K562 (cell line): ENCODE results near the gene IL17RC. TPM values are rescaled to one million over a fixed set of nuclear protein-coding genes. Genes with fewer than 3 reads are reported as not detected.

ENCODE experiments used
- CHD2 ChIP-seq: IDR thresholded peaks from 2 replicates; pipeline ENCODE4 v1.6.1; 2011; ENCODE audit warnings: low read depth, low read length
- ELF4 ChIP-seq: fragments of 450-650 bp; formaldehyde crosslinking; IDR thresholded peaks from 2 replicates; pipeline ENCODE4 v1.4.0; 2022; ENCODE audit warnings: missing genetic modification characterization
- HMGN3 ChIP-seq: IDR thresholded peaks from 2 replicates; pipeline ENCODE4 v1.6.1; 2011; ENCODE audit warnings: borderline replicate concordance, low read depth, mild to moderate bottlenecking, mixed read lengths, low read length; ENCODE audit not compliant: insufficient read length; ENCODE audit errors: extremely low read depth
- MAZ ChIP-seq, 2 experiments: fragments of 450-650 bp in 1 of 2; sonication (generic) in 1 of 2; formaldehyde crosslinking; IDR thresholded peaks in 1 of 2; conservative IDR thresholded peaks in 1 of 2; 2 replicates each; pipeline versions ENCODE4 v1.4.0 to v1.5.0; 2020; ENCODE audit warnings: mild to moderate bottlenecking in 1 of 2, missing genetic modification reagents in 1 of 2
- NR3C1 ChIP-seq: sonication (generic); formaldehyde crosslinking; IDR thresholded peaks from 2 replicates; pipeline ENCODE4 v1.8.1; 2022; ENCODE audit warnings: missing genetic modification reagents
- POLR2AphosphoS5 ChIP-seq: IDR thresholded peaks from 2 replicates; pipeline ENCODE4 v1.6.1; 2011; ENCODE audit warnings: mild to moderate bottlenecking, low read depth, low read length, moderate library complexity; ENCODE audit not compliant: control insufficient read depth, insufficient read depth
- RB1 ChIP-seq: fragments of 450-650 bp; IDR thresholded peaks from 2 replicates; pipeline ENCODE4 v1.6.1; 2017; ENCODE audit warnings: low read depth, mild to moderate bottlenecking
- RBM25 ChIP-seq: fragments of 200-400 bp; formaldehyde crosslinking; IDR thresholded peaks from 2 replicates; pipeline ENCODE4 v1.6.1; 2018; ENCODE audit warnings: low read length, low read depth, moderate library complexity; ENCODE audit not compliant: severe bottlenecking
- SIN3A ChIP-seq, 2 experiments: fragments of 150-350 bp in 1 of 2; IDR thresholded peaks; 2 replicates each; pipeline ENCODE4 v1.6.1; 2011 to 2016; ENCODE audit warnings: borderline replicate concordance in 2 of 2, low read depth in 2 of 2, low read length in 2 of 2, mild to moderate bottlenecking in 2 of 2, moderate library complexity in 2 of 2; ENCODE audit not compliant: control insufficient read depth in 1 of 2
- SREBF2 ChIP-seq: sonication (generic); formaldehyde crosslinking; IDR thresholded peaks from 2 replicates; pipeline ENCODE4 v1.4.0; 2020; ENCODE audit warnings: mild to moderate bottlenecking, missing genetic modification reagents
- TEAD4 ChIP-seq, 2 experiments: sonication (generic) in 1 of 2; formaldehyde crosslinking in 1 of 2; IDR thresholded peaks; 2 replicates each; pipeline versions ENCODE4 v1.6.1 to v1.8.0; 2012 to 2022; ENCODE audit warnings: borderline replicate concordance in 1 of 2, inconsistent platforms in 1 of 2, low read length in 1 of 2, mild to moderate bottlenecking in 1 of 2, missing genetic modification reagents in 1 of 2
- ZNF41 ChIP-seq: fragments of 250-450 bp; sonication (Bioruptor Pico); conservative IDR thresholded peaks from 2 replicates; pipeline ENCODE4 v1.4.0; 2020; ENCODE audit warnings: mild to moderate bottlenecking
- polyA plus RNA-seq, 8 experiments: library from polyadenylated mRNA; depleted of rRNA in 4 of 8; stranded (reverse) in 5 of 8; unstranded in 3 of 8; fragments of >200 nt; fragmentation: Nextera tagmentation in 2 of 8; fragmentation: Illumina TruSeq in 1 of 8; extraction: Ambion mirVana in 2 of 8; extraction: Trizol in 1 of 8; gene quantifications; 2 replicates each; pipeline versions ENCODE4 v1.2.1 to v1.2.3, GENCODE V29; 2011 to 2014; ENCODE audit warnings: inconsistent platforms in 1 of 8, missing spikeins in 1 of 8
- total RNA-seq, 7 experiments: library from RNA; depleted of rRNA in 6 of 7; stranded (reverse); fragments of >200 nt in 6 of 7; fragmentation: Illumina TruSeq in 2 of 7; extraction: Trizol in 2 of 7; gene quantifications; 2 replicates each; pipeline versions ENCODE4 v1.2.1 to v1.2.3, GENCODE V29; 2011 to 2021; ENCODE audit warnings: low replicate concordance in 1 of 7
- TF ChIP-seq, protein P1 (sequence below): sonication (generic); formaldehyde crosslinking; IDR thresholded peaks from 2 replicates; pipeline ENCODE4 v1.8.0; 2022; ENCODE audit warnings: mild to moderate bottlenecking, low read depth, missing genetic modification reagents
- TF ChIP-seq, protein P2 (sequence below): fragments of 450-650 bp; formaldehyde crosslinking; IDR thresholded peaks from 2 replicates; pipeline ENCODE4 v1.4.0; 2020; ENCODE audit warnings: mild to moderate bottlenecking
- TF ChIP-seq, protein P3 (sequence below), 3 experiments: fragments of 200-800 bp in 1 of 3; fragments of 250-450 bp in 1 of 3; fragments of 450-650 bp in 1 of 3; sonication (Bioruptor Pico) in 1 of 3; sonication (Bioruptor generic) in 1 of 3; formaldehyde crosslinking in 1 of 3; IDR thresholded peaks; 2 replicates each; pipeline versions ENCODE4 v1.6.1 to v1.8.0; 2016 to 2022; ENCODE audit warnings: mild to moderate bottlenecking in 2 of 3, missing genetic modification characterization in 2 of 3, missing compliant biosample characterization in 1 of 3, moderate library complexity in 1 of 3
- TF ChIP-seq, protein P4 (sequence below): fragments of 250-450 bp; sonication (Bioruptor Pico); IDR thresholded peaks from 2 replicates; pipeline ENCODE4 v1.4.0; 2020

Gene IL17RC
- total and polyA plus RNA-seq, 9 of the 15 experiments (the other 6 are each of a cell fraction or from before 2014, with no cell fraction given), result 0.15 to 11.4 (median 7.1) TPM; not detected in 1

DNA sequence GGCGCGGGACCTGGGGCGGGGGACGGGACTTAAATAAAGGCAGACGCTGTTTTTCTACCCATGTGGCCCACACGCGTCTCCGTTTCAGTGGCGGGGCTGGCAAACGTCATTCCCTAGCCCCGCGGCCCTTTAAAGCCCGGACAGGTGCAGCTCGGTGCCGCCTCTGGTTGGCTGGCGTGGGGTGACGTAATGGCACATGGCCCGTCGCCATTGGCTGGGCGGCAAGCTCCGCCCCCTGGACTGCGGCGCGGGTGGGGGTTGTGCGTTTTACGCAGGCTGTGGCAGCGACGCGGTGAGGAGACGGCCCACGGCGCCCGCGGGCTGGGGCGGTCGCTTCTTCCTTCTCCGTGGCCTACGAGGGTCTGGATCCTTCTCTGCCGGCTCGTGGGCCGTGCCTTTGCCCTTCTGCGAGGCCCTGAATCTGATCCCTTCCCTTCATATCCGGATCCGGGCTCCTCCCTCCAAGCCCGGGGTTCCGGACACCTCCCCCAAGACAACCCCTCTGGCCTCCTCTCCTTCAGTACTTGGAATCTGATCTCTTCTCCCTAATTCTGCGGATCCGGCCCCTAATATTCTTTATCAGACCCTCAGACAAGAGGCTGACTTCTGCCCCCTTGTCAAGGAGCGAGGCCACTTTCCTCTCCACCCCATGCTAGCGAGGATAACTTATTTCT lies 16.8 kb downstream of the IL17RC start, which contains the start of gene CRELD1 (continued):
- TF ChIP-seq NR3C1 (CRISPR knock-in tag), result peak; percentile 73; the same call in 1 of the 2 replicates
- TF ChIP-seq, protein P1, sequence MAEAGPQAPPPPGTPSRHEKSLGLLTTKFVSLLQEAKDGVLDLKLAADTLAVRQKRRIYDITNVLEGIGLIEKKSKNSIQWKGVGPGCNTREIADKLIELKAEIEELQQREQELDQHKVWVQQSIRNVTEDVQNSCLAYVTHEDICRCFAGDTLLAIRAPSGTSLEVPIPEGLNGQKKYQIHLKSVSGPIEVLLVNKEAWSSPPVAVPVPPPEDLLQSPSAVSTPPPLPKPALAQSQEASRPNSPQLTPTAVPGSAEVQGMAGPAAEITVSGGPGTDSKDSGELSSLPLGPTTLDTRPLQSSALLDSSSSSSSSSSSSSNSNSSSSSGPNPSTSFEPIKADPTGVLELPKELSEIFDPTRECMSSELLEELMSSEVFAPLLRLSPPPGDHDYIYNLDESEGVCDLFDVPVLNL (CRISPR knock-in tag), result 0 out of 2 replicates have a peak, but pooled peaks have one; percentile 72
- peak; percentile 84 to 91; a peak in 3 of 4 replicates for TF ChIP-seq MAZ (CRISPR knock-in tag; conservative IDR thresholded peaks at IDR 0.05 in 1 of 2, IDR thresholded peaks at IDR 0.05 in 1 of 2)
- TF ChIP-seq POLR2AphosphoS5, result peak; percentile 62
- peak; percentile 80 for TF ChIP-seq RBM25
- peak; percentile 62; the same call in 1 of the 2 replicates for TF ChIP-seq CHD2
- TF ChIP-seq, protein P2, sequence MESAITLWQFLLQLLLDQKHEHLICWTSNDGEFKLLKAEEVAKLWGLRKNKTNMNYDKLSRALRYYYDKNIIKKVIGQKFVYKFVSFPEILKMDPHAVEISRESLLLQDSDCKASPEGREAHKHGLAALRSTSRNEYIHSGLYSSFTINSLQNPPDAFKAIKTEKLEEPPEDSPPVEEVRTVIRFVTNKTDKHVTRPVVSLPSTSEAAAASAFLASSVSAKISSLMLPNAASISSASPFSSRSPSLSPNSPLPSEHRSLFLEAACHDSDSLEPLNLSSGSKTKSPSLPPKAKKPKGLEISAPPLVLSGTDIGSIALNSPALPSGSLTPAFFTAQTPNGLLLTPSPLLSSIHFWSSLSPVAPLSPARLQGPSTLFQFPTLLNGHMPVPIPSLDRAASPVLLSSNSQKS (CRISPR knock-in tag), result no peak
- peak; percentile 75; the same call in 1 of the 2 replicates for TF ChIP-seq RB1
- TF ChIP-seq SREBF2 (CRISPR knock-in tag), result no peak
- TF ChIP-seq, protein P3, sequence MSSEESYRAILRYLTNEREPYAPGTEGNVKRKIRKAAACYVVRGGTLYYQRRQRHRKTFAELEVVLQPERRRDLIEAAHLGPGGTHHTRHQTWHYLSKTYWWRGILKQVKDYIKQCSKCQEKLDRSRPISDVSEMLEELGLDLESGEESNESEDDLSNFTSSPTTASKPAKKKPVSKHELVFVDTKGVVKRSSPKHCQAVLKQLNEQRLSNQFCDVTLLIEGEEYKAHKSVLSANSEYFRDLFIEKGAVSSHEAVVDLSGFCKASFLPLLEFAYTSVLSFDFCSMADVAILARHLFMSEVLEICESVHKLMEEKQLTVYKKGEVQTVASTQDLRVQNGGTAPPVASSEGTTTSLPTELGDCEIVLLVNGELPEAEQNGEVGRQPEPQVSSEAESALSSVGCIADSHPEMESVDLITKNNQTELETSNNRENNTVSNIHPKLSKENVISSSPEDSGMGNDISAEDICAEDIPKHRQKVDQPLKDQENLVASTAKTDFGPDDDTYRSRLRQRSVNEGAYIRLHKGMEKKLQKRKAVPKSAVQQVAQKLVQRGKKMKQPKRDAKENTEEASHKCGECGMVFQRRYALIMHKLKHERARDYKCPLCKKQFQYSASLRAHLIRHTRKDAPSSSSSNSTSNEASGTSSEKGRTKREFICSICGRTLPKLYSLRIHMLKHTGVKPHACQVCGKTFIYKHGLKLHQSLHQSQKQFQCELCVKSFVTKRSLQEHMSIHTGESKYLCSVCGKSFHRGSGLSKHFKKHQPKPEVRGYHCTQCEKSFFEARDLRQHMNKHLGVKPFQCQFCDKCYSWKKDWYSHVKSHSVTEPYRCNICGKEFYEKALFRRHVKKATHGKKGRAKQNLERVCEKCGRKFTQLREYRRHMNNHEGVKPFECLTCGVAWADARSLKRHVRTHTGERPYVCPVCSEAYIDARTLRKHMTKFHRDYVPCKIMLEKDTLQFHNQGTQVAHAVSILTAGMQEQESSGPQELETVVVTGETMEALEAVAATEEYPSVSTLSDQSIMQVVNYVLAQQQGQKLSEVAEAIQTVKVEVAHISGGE (CRISPR knock-in tag; IDR thresholded peaks at IDR 0.05), result peak in 1 of 3 experiments; percentile 53; a peak in 1 of 6 replicates
- 0 out of 2 replicates have a peak, but pooled peaks have one; percentile 43 for TF ChIP-seq ELF4
- peak; percentile 78 to 80; a peak in 2 of 4 replicates for TF ChIP-seq SIN3A (IDR thresholded peaks at IDR 0.05; ENCODE audit: borderline replicate concordance in 2 of 2, control insufficient read depth in 1 of 2, low read depth in 2 of 2, low read length in 2 of 2)
- TF ChIP-seq, protein P4, sequence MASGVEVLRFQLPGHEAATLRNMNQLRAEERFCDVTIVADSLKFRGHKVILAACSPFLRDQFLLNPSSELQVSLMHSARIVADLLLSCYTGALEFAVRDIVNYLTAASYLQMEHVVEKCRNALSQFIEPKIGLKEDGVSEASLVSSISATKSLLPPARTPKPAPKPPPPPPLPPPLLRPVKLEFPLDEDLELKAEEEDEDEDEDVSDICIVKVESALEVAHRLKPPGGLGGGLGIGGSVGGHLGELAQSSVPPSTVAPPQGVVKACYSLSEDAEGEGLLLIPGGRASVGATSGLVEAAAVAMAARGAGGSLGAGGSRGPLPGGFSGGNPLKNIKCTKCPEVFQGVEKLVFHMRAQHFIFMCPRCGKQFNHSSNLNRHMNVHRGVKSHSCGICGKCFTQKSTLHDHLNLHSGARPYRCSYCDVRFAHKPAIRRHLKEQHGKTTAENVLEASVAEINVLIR, result peak; percentile 82
- peak; percentile 82 for TF ChIP-seq HMGN3
- TF ChIP-seq TEAD4 (IDR thresholded peaks at IDR 0.05; ENCODE audit: low read length), result no peak
- no peak for TF ChIP-seq TEAD4 (CRISPR knock-in tag; IDR thresholded peaks at IDR 0.05; ENCODE audit: borderline replicate concordance)
- no peak for TF ChIP-seq ZNF41 (CRISPR knock-in tag)
